SK-N-SH (cell line): Measurements from ENCODE around the gene LIMS1. TPM values are rescaled to one million over a fixed set of nuclear protein-coding genes. Genes with fewer than 3 reads are reported as not detected.

Experiments used
- CTCF ChIA-PET: fragments of 300-600, 350-600 bp; formaldehyde crosslinking; extraction: SDS; loops from one replicate; lab custom pipeline; 2021; lab: Yijun Ruan, JAX
- POLR2A ChIA-PET: fragments of 350-600 bp; sonication (Branson Sonifier 250); formaldehyde crosslinking; extraction: SDS; loops from one replicate; lab custom pipeline; 2020; ENCODE audit warnings: antibody characterized with exemption, inconsistent platforms; lab: Yijun Ruan, JAX
- DNase-seq: peaks from one replicate; pipeline ENCODE4 v3.0.0; 2012
- H2AFZ ChIP-seq: fragments of 200-600 bp; sonication (generic); 2 replicates; pipeline ENCODE4 v1.8.1; 2016; ENCODE audit warnings: antibody characterized with exemption, mild to moderate bottlenecking, low read depth
- H3F3A ChIP-seq: fragments of 200-600 bp; sonication (generic); replicated peaks from 2 replicates; pipeline ENCODE3; 2016; ENCODE audit warnings: antibody characterized with exemption, mild to moderate bottlenecking; ENCODE audit not compliant: insufficient read depth
- H3K27ac ChIP-seq, 2 experiments: fragments of 200-500 bp in 1 of 2; fragments of 200-600 bp in 1 of 2; sonication (Bioruptor generic) in 1 of 2; sonication (generic), shearing (Covaris generic) in 1 of 2; 2 replicates each; pipeline versions ENCODE4 v1.5.1 to v1.6.1; 2014 to 2016; ENCODE audit warnings: low read depth in 2 of 2, inconsistent platforms in 1 of 2, low read length in 1 of 2, mild to moderate bottlenecking in 1 of 2, mixed read lengths in 1 of 2
- H3K27me3 ChIP-seq: fragments of 200-600 bp; sonication (generic), shearing (Covaris generic); 2 replicates; pipeline ENCODE4 v1.6.1; 2016; ENCODE audit warnings: mixed run types; ENCODE audit not compliant: insufficient read depth
- H3K36me3 ChIP-seq, 2 experiments: fragments of 200-500 bp in 1 of 2; fragments of 200-600 bp in 1 of 2; sonication (Bioruptor generic) in 1 of 2; sonication (generic) in 1 of 2; replicated peaks in 1 of 2; 2 replicates each; pipeline versions ENCODE3 to v1.5.1; 2014 to 2016; ENCODE audit warnings: low read length in 1 of 2, mild to moderate bottlenecking in 1 of 2; ENCODE audit not compliant: insufficient read depth in 2 of 2, control insufficient read depth in 1 of 2
- H3K4me1 ChIP-seq, 2 experiments: fragments of 200-500 bp in 1 of 2; fragments of 200-600 bp in 1 of 2; sonication (Bioruptor generic) in 1 of 2; sonication (generic), shearing (Covaris generic) in 1 of 2; 2 replicates each; pipeline versions ENCODE4 v1.5.1 to v1.6.1; 2014 to 2016; ENCODE audit warnings: low read depth in 1 of 2, low read length in 1 of 2, mixed run types in 1 of 2; ENCODE audit not compliant: insufficient read depth in 2 of 2, control insufficient read depth in 1 of 2
- H3K4me2 ChIP-seq: fragments of 200-600 bp; sonication (generic), shearing (Covaris generic); 2 replicates; pipeline ENCODE4 v1.6.1; 2017; ENCODE audit warnings: mixed run types
- H3K4me3 ChIP-seq, 2 experiments: fragments of 200-500 bp in 1 of 2; fragments of 200-600 bp in 1 of 2; sonication (Bioruptor generic) in 1 of 2; sonication (generic), shearing (Covaris generic) in 1 of 2; 2 replicates each; pipeline versions ENCODE4 v1.5.1 to v1.8.1; 2014 to 2016; ENCODE audit warnings: low read depth in 2 of 2, inconsistent platforms in 1 of 2, low read length in 1 of 2, mild to moderate bottlenecking in 1 of 2, mixed read lengths in 1 of 2, moderate library complexity in 1 of 2
- H3K79me2 ChIP-seq: fragments of 200-600 bp; sonication (generic); 2 replicates; pipeline ENCODE4 v1.8.1; 2017; ENCODE audit warnings: mild to moderate bottlenecking; ENCODE audit not compliant: insufficient read depth
- H3K9ac ChIP-seq: fragments of 200-600 bp; sonication (generic); 2 replicates; pipeline ENCODE4 v1.6.1; 2017; ENCODE audit warnings: mixed run types
- H3K9me2 ChIP-seq: fragments of 200-600 bp; sonication (generic); 2 replicates; pipeline ENCODE4 v1.6.1; 2017; ENCODE audit warnings: mixed run types
- H3K9me3 ChIP-seq: fragments of 200-600 bp; sonication (generic); 2 replicates; pipeline ENCODE4 v1.6.1; 2017; ENCODE audit warnings: mixed run types, mild to moderate bottlenecking, moderate library complexity
- H4K20me1 ChIP-seq: fragments of 200-600 bp; sonication (generic); 2 replicates; pipeline ENCODE4 v1.6.1; 2017; ENCODE audit warnings: mild to moderate bottlenecking, mixed run types; ENCODE audit not compliant: insufficient read depth
- CHD2 ChIP-seq: fragments of 150-350 bp; IDR thresholded peaks from 2 replicates; pipeline ENCODE4 v1.6.1; 2018; ENCODE audit warnings: low read length; ENCODE audit not compliant: partially characterized antibody
- ELF1 ChIP-seq: IDR thresholded peaks from 2 replicates; pipeline ENCODE4 v1.4.0; 2012
- FOSL2 ChIP-seq: IDR thresholded peaks from 2 replicates; pipeline ENCODE4 v1.4.0; 2012; ENCODE audit warnings: low read depth, mild to moderate bottlenecking, moderate library complexity, borderline replicate concordance
- FOXM1 ChIP-seq: IDR thresholded peaks from 2 replicates; pipeline ENCODE4 v1.4.0; 2012; ENCODE audit warnings: low read depth, mild to moderate bottlenecking
- GATA2 ChIP-seq: sonication (generic); formaldehyde crosslinking; IDR thresholded peaks from 2 replicates; pipeline ENCODE4 v1.5.0; 2020; ENCODE audit warnings: mild to moderate bottlenecking, missing genetic modification reagents
- IRF3 ChIP-seq: fragments of 150-350 bp; IDR thresholded peaks from 2 replicates; pipeline ENCODE4 v1.6.1; 2016; ENCODE audit warnings: mild to moderate bottlenecking, low read depth, low read length
- JUND ChIP-seq: IDR thresholded peaks from 2 replicates; pipeline ENCODE4 v1.4.0; 2012
- MEF2A ChIP-seq: IDR thresholded peaks from 2 replicates; pipeline ENCODE4 v1.4.0; 2012; ENCODE audit warnings: low read depth, borderline replicate concordance
- MXI1 ChIP-seq: IDR thresholded peaks from 2 replicates; pipeline ENCODE4 v1.6.1; 2012; ENCODE audit warnings: mild to moderate bottlenecking, low read depth, low read length, improper control_type of control experiment
- NFIC ChIP-seq: IDR thresholded peaks from 2 replicates; pipeline ENCODE4 v1.4.0; 2012; ENCODE audit warnings: borderline replicate concordance
- NRF1 ChIP-seq: IDR thresholded peaks from 2 replicates; pipeline ENCODE4 v1.6.1; 2012; ENCODE audit warnings: low read depth, mild to moderate bottlenecking, low read length
- PBX3 ChIP-seq: IDR thresholded peaks from 2 replicates; pipeline ENCODE4; 2012
- RCOR1 ChIP-seq: fragments of 150-350 bp; IDR thresholded peaks from 2 replicates; pipeline ENCODE4 v1.6.1; 2017; ENCODE audit warnings: antibody characterized with exemption, low read length
- RFX5 ChIP-seq: IDR thresholded peaks from 2 replicates; pipeline ENCODE4 v1.6.1; 2012; ENCODE audit warnings: mild to moderate bottlenecking, improper control_type of control experiment, low read length
- RXRA ChIP-seq: IDR thresholded peaks from 2 replicates; pipeline ENCODE4 v1.4.0; 2012; ENCODE audit warnings: low read depth, mild to moderate bottlenecking, borderline replicate concordance
- TCF12 ChIP-seq: IDR thresholded peaks from 2 replicates; pipeline ENCODE4 v1.4.0; 2012
- YY1 ChIP-seq: IDR thresholded peaks from 2 replicates; pipeline ENCODE4 v1.4.0; 2012; ENCODE audit warnings: low read depth, mild to moderate bottlenecking
- WGBS: methylation state at CpG from one replicate; pipeline ENCODE4 v1.1.6; 2017; ENCODE audit warnings: low lambda C conversion rate; 5-methylcytosine and 5-hydroxymethylcytosine counted together
- polyA plus RNA-seq, 3 experiments: library from polyadenylated mRNA; depleted of rRNA; stranded (reverse); fragments of >200 nt; gene quantifications; 2 replicates each; pipeline ENCODE4 v1.2.3, GENCODE V29; 2012

Gene LIMS1
- polyA plus RNA-seq, 1 of the 3 experiments (the other 2 are of a cell fraction) = 123 TPM

- TF ChIP-seq PBX3 (no peak), TCF12 (no peak)
These were observed 83.3 kb downstream of the LIMS1 start (continued) for GRCh38 chr2:108617617-108618016.

GRCh38 chr2:108619925-108620620 lies 85.8 kb downstream of the LIMS1 start:
- TF ChIP-seq IRF3 (no peak), NRF1 (no peak), NFIC (no peak), RFX5 (no peak), MXI1 (no peak), MEF2A (no peak), JUND (no peak), RXRA (no peak), FOXM1 (no peak), FOSL2 (no peak)
- POLR2A ChIA-PET = no interaction called here
- Histone ChIP-seq H3F3A (peaks cover 17% of the 10 kb centered on the region), H3K4me3 (no peak overlapping the region), H3K36me3 (no peaks in the 10 kb centered on the region), H3K9me2 (no peaks in the 10 kb centered on the region), H3K27ac (no peak overlapping the region), H2AFZ (no peak overlapping the region), H3K9me3 (no peaks in the 10 kb centered on the region), H4K20me1 (peaks cover 12% of the 10 kb centered on the region; the same call in 1 of the 2 replicates), H3K4me1 (peaks cover 38 to 44% of the 10 kb centered on the region in 2 experiments), H3K4me2 (no peak overlapping the region), H3K79me2 (peaks cover 94% of the 10 kb centered on the region), H3K9ac (no peak overlapping the region), H3K27me3 (no peaks in the 10 kb centered on the region)
- DNase-seq = no peak
- WGBS = 87% methylated on average over 8 of the region's 8 CpGs
- CTCF ChIA-PET = interaction anchor here (13.8 kb wide), 1 partner anchor 16 kb away, joined by 188 read pairs; no protein-coding TSS in a partner anchor

- Histone ChIP-seq H3K9ac (no peak overlapping the region), H3K36me3 (no peaks in the 10 kb centered on the region), H3K27me3 (no peaks in the 10 kb centered on the region), H3F3A (peaks cover 13% of the 10 kb centered on the region), H4K20me1 (peaks cover 12% of the 10 kb centered on the region; the same call in 1 of the 2 replicates), H3K4me2 (no peak overlapping the region), H2AFZ (no peak overlapping the region), H3K9me2 (no peaks in the 10 kb centered on the region), H3K4me3 (no peak overlapping the region), H3K79me2 (peaks cover 94% of the 10 kb centered on the region), H3K27ac (no peak overlapping the region), H3K4me1 (peaks cover 36 to 44% of the 10 kb centered on the region in 2 experiments), H3K9me3 (no peaks in the 10 kb centered on the region)
- CTCF ChIA-PET = interaction anchor here (0.8 to 13.8 kb wide), 3 partner anchors 14 to 20 kb away, joined by 3 to 188 read pairs (median 3); no protein-coding TSS in a partner anchor
- DNase-seq = no peak
- WGBS = 86% methylated on average over 3 of the region's 3 CpGs
- POLR2A ChIA-PET = no interaction called here
- TF ChIP-seq CHD2 (no peak), RCOR1 (no peak), GATA2 (CRISPR knock-in tag) (no peak), YY1 (no peak), ELF1 (no peak), JUND (no peak), TCF12 (no peak)
- TF ChIP-seq, all 33 proteins: peak for 0
These were observed 86.4 kb downstream of the LIMS1 start for GRCh38 chr2:108620656-108621055.
